ENCODE data around the gene PLK5.

GRCh38 chr19:1525343-1525742, 1.5 kb downstream of the PLK5 start:
- no peak for TF ChIP-seq USF2 (IDR thresholded peaks at IDR 0.05; ENCODE audit: low read depth, low read length)
- no peak for TF ChIP-seq CTCF (conservative IDR thresholded peaks at IDR 0.05; ENCODE audit: low read depth, low read length)
- no peak for TF ChIP-seq SMC3 (IDR thresholded peaks at IDR 0.05; ENCODE audit: low read depth, low read length)
- no peak for TF ChIP-seq POLR2A (IDR thresholded peaks at IDR 0.05; ENCODE audit: low read depth, low read length)
- TF ChIP-seq MXI1 (IDR thresholded peaks at IDR 0.05; ENCODE audit: borderline replicate concordance, low read depth, low read length) = no peak
- no peak for TF ChIP-seq RCOR1 (IDR thresholded peaks at IDR 0.05; ENCODE audit: insufficient replicate concordance, low read length)
- TF ChIP-seq MAFK (IDR thresholded peaks at IDR 0.05; ENCODE audit: low read depth, low read length) = no peak
- TF ChIP-seq RAD21 (IDR thresholded peaks at IDR 0.05; ENCODE audit: low read length) = no peak
- no peak for TF ChIP-seq ELK1 (IDR thresholded peaks at IDR 0.05; ENCODE audit: borderline replicate concordance, low read depth, low read length)
- TF ChIP-seq CHD1 (IDR thresholded peaks at IDR 0.05; ENCODE audit: low read depth, low read length) = no peak
- no peak for TF ChIP-seq CEBPB (IDR thresholded peaks at IDR 0.05; ENCODE audit: low read depth, low read length)
- no peak for TF ChIP-seq FOS (IDR thresholded peaks at IDR 0.05; ENCODE audit: low read depth, low read length)
- TF ChIP-seq BHLHE40 (IDR thresholded peaks at IDR 0.05; ENCODE audit: low read depth, low read length) = no peak
- no peak for TF ChIP-seq MAZ (IDR thresholded peaks at IDR 0.05; ENCODE audit: borderline replicate concordance, low read depth, low read length)

Measured in IMR-90 (cell line).